ENCODE data around the gene IQCK. TPM values are rescaled to one million over a fixed set of nuclear protein-coding genes. Genes with fewer than 3 reads are reported as not detected.
"Not testable (repeated sequence)": the region's sequence is repeated elsewhere in the genome, so short reads cannot be mapped to it uniquely, and the experiment has no call there.

IQCK gene, protein sequence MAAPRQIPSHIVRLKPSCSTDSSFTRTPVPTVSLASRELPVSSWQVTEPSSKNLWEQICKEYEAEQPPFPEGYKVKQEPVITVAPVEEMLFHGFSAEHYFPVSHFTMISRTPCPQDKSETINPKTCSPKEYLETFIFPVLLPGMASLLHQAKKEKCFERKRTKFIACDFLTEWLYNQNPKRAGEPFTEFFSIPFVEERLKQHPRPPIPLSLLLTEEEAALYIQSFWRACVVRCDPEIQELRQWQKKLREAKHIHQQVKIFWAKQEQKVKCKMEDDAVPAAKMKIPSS
- total RNA-seq, result 1 to 10 TPM in 1 of 2 experiments, under 1 TPM in 1; 0.73 to 1.1 TPM

- Mint-ChIP-seq H3K4me3 (peak within 1 kb of the TSS; percentile 83), H3K27ac (peak within 1 kb of the TSS; percentile 66), H3K36me3 (ENCODE audit: low read depth) (peaks cover 14% of the 10 kb centered on the region), H3K4me1 (peaks cover 20% of the 10 kb centered on the region), H3K9me3 (no peaks in the 10 kb centered on the region), H3K27me3 (no peaks in the 10 kb centered on the region)
- ChIA-PET CTCF (interaction anchor here (0.6 to 2.1 kb wide), 5 partner anchors 19 to 169 kb away, joined by 3 to 5 read pairs (median 3); partner anchors contain the start of gene VPS35L), POLR2A (interaction anchor here (0.8 to 3.0 kb wide), 4 partner anchors 19 to 32 kb away, joined by 3 to 12 read pairs (median 6); no protein-coding TSS in a partner anchor)
- peak; percentile 90 for DNase-seq
Measured at GRCh38 chr16:19717741-19718623, at the start of gene IQCK, which contains the start of gene KNOP1. IQCK (plus strand) TSS chr16:19718271; CDS start chr16:19718307, 36 bp downstream. KNOP1 (minus strand) TSS chr16:19718227; CDS start chr16:19715035, 3,192 bp downstream.

DNA sequence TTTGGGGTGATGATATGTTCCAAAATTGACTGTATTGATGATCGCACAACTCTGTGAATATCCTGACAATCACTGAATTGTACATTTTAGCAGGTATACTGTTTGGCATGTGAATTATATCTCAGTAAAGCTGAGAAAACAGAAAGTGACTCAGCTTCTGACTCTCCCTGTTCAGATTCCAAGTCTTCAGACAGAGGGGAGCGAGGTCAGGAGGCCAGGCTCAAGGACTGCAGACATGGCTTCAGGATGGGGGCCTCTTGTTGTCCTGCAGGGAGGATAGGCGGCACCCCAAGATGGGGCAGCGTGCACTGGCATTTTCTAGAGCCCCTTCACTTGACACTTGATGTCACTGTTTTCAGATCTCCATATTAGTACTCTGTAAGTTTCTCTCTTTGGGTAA is 45.7 kb upstream of the IQCK start:
- H3K9me3 Mint-ChIP-seq, result no peaks in the 10 kb centered on the region
- H3K27ac Mint-ChIP-seq, result no peak overlapping the region
- H3K4me3 Mint-ChIP-seq, result no peak overlapping the region
- ChIA-PET CTCF (interaction anchor here (1.8 kb wide), 1 partner anchor 89 kb away, joined by 4 read pairs; no protein-coding TSS in a partner anchor), POLR2A (no interaction called here)
- no peak for DNase-seq
- H3K27me3 Mint-ChIP-seq, result no peaks in the 10 kb centered on the region
- H3K4me1 Mint-ChIP-seq, result no peaks in the 10 kb centered on the region
- H3K36me3 Mint-ChIP-seq (ENCODE audit: low read depth), result peaks cover 14% of the 10 kb centered on the region

DNA sequence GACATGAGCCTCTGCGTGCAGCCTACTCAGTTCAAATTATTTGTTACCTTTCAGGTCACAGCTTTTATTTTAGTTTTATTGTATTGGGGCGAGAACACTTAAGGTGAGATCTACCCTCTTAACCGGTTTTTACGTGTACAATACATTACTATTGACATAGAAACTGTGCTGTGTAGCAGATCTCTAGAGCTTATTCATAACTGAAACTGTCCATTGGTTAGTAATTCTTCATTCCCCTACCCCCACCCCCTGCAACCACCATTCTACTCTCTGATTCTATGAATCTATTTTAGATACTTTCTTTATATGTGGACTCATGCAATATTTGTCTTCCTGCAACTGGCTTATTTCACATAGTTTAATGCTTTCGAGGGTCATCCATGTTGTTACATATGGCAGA is 43.6 kb upstream of the IQCK start:
- no peaks in the 10 kb centered on the region for H3K4me1 Mint-ChIP-seq
- H3K36me3 Mint-ChIP-seq (ENCODE audit: low read depth), result peaks cover 12% of the 10 kb centered on the region
- DNase-seq, result no peak
- H3K27ac Mint-ChIP-seq, result no peak overlapping the region
- H3K27me3 Mint-ChIP-seq, result no peaks in the 10 kb centered on the region
- ChIA-PET POLR2A (no interaction called here), CTCF (no interaction called here)
- no peak overlapping the region for H3K4me3 Mint-ChIP-seq
- no peaks in the 10 kb centered on the region for H3K9me3 Mint-ChIP-seq

DNA sequence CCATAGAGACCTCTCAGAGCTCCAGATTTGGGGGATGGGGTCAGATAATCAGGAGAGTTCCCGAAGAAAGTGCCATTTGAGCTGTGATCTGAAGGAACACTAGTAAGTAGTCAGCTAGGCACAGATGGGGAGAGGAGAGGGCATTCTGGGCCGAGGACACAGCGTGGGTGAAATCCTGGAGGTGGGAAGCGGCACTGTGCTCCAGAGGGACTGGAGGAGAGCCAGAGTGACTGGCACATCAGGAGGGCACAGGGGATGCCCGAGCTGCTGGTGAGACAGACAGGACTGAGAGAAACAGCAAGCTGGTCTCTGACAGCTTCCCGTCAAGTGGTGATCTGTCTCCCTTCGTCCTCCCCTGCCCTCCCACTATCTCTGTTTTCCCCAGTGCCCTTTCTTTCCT is 40.7 kb upstream of the IQCK start:
- H3K4me1 Mint-ChIP-seq, result no peaks in the 10 kb centered on the region
- no peak for DNase-seq
- ChIA-PET CTCF (interaction anchor here (1.1 kb wide), 1 partner anchor 11 kb away, joined by 3 read pairs; no protein-coding TSS in a partner anchor), POLR2A (no interaction called here)
- H3K36me3 Mint-ChIP-seq (ENCODE audit: low read depth), result peaks cover 19% of the 10 kb centered on the region
- H3K27ac Mint-ChIP-seq, result no peak overlapping the region
- no peak overlapping the region for H3K4me3 Mint-ChIP-seq
- no peaks in the 10 kb centered on the region for H3K9me3 Mint-ChIP-seq
- H3K27me3 Mint-ChIP-seq, result no peaks in the 10 kb centered on the region

DNA sequence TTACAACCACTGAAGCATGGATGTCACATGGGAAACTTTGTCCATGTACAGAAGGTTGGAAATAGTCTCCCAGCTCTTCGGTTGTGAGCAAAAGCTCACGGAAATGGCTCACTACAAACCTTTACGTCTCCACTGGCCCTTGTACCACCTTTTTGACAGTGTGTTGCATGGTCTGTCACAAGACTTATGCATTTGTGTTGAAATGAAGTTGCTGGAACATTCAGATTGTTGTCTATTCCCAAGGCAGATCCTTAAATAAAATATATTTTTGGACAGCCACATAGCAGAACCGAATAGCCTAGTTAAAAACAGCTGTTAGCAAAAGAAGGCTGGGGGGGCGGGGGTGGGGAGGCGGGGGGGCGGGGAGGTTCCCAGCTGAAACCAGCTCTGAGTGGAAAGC is 39.3 kb upstream of the IQCK start:
- Mint-ChIP-seq H3K27me3 (no peaks in the 10 kb centered on the region), H3K36me3 (ENCODE audit: low read depth) (peaks cover 31% of the 10 kb centered on the region), H3K27ac (no peak overlapping the region), H3K4me1 (no peaks in the 10 kb centered on the region), H3K9me3 (peaks cover 4% of the 10 kb centered on the region), H3K4me3 (no peak overlapping the region)
- DNase-seq, result no peak
- ChIA-PET POLR2A (no interaction called here), CTCF (no interaction called here)

- CTCF ChIA-PET, H3K9me3 Mint-ChIP-seq, POLR2A ChIA-PET, H3K4me1 Mint-ChIP-seq, H3K27me3 Mint-ChIP-seq, H3K27ac Mint-ChIP-seq, DNase-seq, H3K4me3 Mint-ChIP-seq: not testable (repeated sequence)
- H3K36me3 Mint-ChIP-seq (ENCODE audit: low read depth), result peaks cover 36% of the 10 kb centered on the region
Measured at GRCh38 chr16:19679281-19679680, 38.8 kb upstream of the IQCK start.

- POLR2A ChIA-PET, result no interaction called here
- CTCF ChIA-PET, result interaction anchor here (0.8 to 1.4 kb wide), 4 partner anchors 10 to 206 kb away, joined by 3 to 4 read pairs (median 4); no protein-coding TSS in a partner anchor
- Mint-ChIP-seq H3K9me3 (peaks cover 9% of the 10 kb centered on the region), H3K27ac (no peak overlapping the region), H3K4me1 (no peaks in the 10 kb centered on the region), H3K27me3 (no peaks in the 10 kb centered on the region), H3K4me3 (no peak overlapping the region), H3K36me3 (ENCODE audit: low read depth) (peaks cover 41% of the 10 kb centered on the region)
- no peak for DNase-seq
Measured at GRCh38 chr16:19680881-19681340, 37.2 kb upstream of the IQCK start.

DNA sequence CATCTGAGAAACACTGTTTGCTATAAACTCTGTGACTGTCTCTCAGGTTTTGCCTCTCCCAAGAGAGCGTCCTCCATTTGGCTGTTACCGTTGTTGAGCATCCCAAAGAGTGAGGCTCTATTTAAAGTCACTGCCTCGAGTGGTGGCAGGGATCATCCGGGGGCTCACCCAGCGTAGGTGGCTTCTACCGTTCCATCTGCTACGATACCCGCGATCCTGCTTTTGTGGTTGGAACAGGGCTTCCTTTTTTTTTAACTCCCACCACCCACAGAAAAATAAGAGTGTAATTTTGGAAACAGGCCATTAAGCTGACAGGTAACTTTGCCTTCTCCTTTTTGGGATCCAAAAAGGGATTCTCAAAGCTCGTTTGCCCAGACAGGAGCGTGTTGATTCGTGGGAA is 36.4 kb upstream of the IQCK start:
- H3K9me3 Mint-ChIP-seq, result peaks cover 9% of the 10 kb centered on the region
- H3K27me3 Mint-ChIP-seq, result no peaks in the 10 kb centered on the region
- peaks cover 47% of the 10 kb centered on the region for H3K36me3 Mint-ChIP-seq (ENCODE audit: low read depth)
- H3K27ac Mint-ChIP-seq, result no peak overlapping the region
- no peak overlapping the region for H3K4me3 Mint-ChIP-seq
- no peak for DNase-seq
- no peaks in the 10 kb centered on the region for H3K4me1 Mint-ChIP-seq
- ChIA-PET POLR2A (no interaction called here), CTCF (interaction anchor here (0.9 to 1.4 kb wide), 2 partner anchors 10 to 98 kb away, joined by 3 to 4 read pairs; no protein-coding TSS in a partner anchor)

- Mint-ChIP-seq H3K9me3 (peaks cover 9% of the 10 kb centered on the region), H3K4me1 (peaks cover 13% of the 10 kb centered on the region), H3K27ac (no peak overlapping the region), H3K27me3 (no peaks in the 10 kb centered on the region), H3K36me3 (ENCODE audit: low read depth) (peaks cover 54% of the 10 kb centered on the region), H3K4me3 (no peak overlapping the region)
- POLR2A ChIA-PET, result no interaction called here
- DNase-seq, result no peak
- CTCF ChIA-PET, result no interaction called here
Measured at GRCh38 chr16:19683453-19684236, 34.4 kb upstream of the IQCK start.

GRCh38 chr16:19685176-19685575 is 32.9 kb upstream of the IQCK start:
- Mint-ChIP-seq H3K36me3 (ENCODE audit: low read depth) (peaks cover 52% of the 10 kb centered on the region), H3K9me3 (peaks cover 9% of the 10 kb centered on the region), H3K27ac (no peak overlapping the region), H3K27me3 (no peaks in the 10 kb centered on the region), H3K4me3 (no peak overlapping the region), H3K4me1 (peaks cover 27% of the 10 kb centered on the region)
- CTCF ChIA-PET, result no interaction called here
- POLR2A ChIA-PET, result interaction anchor here (0.9 kb wide), 1 partner anchor 33 kb away, joined by 3 read pairs; the partner anchor contains the start of genes IQCK and KNOP1
- DNase-seq, result no peak

DNA sequence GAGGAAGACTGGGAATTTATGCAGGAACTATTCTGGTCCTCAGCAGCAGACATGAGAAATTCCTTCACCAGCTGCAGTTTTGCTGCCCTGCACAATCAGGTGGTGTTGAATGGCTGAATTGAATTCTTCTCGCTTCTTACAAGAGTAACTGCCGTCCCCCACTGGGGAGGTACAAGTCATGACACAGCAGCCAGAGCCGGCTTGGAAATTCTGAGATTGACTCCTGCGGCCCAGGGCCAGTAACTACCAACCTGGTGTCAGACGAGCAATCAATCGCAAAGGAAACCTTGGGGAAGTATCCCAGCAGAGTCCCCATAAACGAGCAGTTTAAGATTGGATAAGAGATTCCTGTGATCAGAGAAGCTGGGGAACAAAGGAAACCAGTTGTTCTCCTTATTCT is 30.8 kb upstream of the IQCK start:
- ChIA-PET POLR2A (interaction anchor here (0.9 to 1.4 kb wide), 3 partner anchors 9 to 31 kb away, joined by 3 to 4 read pairs (median 4); partner anchors contain the start of genes IQCK and KNOP1), CTCF (interaction anchor here (1.4 kb wide), 1 partner anchor 10 kb away, joined by 3 read pairs; no protein-coding TSS in a partner anchor)
- peaks cover 35% of the 10 kb centered on the region for H3K4me1 Mint-ChIP-seq
- H3K27ac Mint-ChIP-seq, result no peak overlapping the region
- H3K27me3 Mint-ChIP-seq, result no peaks in the 10 kb centered on the region
- no peak overlapping the region for H3K4me3 Mint-ChIP-seq
- H3K36me3 Mint-ChIP-seq (ENCODE audit: low read depth), result peaks cover 51% of the 10 kb centered on the region
- H3K9me3 Mint-ChIP-seq, result peaks cover 9% of the 10 kb centered on the region
- no peak for DNase-seq

- peak overlapping the region; percentile 19 for H3K27ac Mint-ChIP-seq
Measured at GRCh38 chr16:19688396-19689024, 29.6 kb upstream of the IQCK start.

More at GRCh38 chr16:19688396-19689024, 29.6 kb upstream of the IQCK start:
- Mint-ChIP-seq H3K27me3 (no peaks in the 10 kb centered on the region), H3K4me3 (no peak overlapping the region), H3K9me3 (peaks cover 6% of the 10 kb centered on the region), H3K36me3 (ENCODE audit: low read depth) (peaks cover 47% of the 10 kb centered on the region), H3K4me1 (peaks cover 35% of the 10 kb centered on the region)
- CTCF ChIA-PET, result interaction anchor here (0.7 to 1.4 kb wide), 4 partner anchors 11 to 165 kb away, joined by 3 to 4 read pairs (median 3); partner anchors contain the start of gene CCP110
- POLR2A ChIA-PET, result interaction anchor here (1.3 to 1.4 kb wide), 2 partner anchors 18 to 30 kb away, joined by 4 to 5 read pairs; partner anchors contain the start of genes IQCK and KNOP1
- no peak for DNase-seq
